Measurements from ENCODE around the gene UBE3D.
"Not testable (repeated sequence)": the region's sequence is repeated elsewhere in the genome, so short reads cannot be mapped to it uniquely, and the experiment has no call there.

The UBE3D gene

DNA sequence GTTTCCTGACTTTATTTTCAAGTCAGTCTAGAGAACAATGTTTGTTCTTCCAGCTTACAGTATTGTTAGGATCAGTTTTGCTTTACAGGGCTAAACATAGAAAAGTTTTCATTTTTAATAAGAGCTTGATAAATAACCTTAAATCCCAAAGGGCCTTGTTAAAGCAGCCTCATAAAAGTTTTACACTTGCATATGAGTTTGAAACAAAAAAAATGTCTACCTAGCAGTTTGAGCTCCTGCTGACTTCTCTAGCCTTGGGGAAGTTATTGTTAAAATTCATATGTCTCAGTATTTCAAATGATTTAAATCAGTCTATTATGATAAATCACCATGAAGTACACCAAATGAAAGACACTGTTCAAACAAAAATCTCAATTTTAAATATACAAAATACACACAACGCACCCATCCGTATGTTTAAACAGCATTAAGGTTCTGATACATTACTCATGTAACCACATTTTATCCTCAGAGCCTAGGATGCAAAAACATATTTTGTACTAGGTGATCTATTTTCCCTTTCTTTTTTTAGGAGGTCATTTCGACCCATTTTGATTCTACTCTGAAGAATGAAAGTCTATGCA is 87.2 kb downstream of the UBE3D start:
- DNase-seq (ENCODE audit: low spot score), result no peak

DNA sequence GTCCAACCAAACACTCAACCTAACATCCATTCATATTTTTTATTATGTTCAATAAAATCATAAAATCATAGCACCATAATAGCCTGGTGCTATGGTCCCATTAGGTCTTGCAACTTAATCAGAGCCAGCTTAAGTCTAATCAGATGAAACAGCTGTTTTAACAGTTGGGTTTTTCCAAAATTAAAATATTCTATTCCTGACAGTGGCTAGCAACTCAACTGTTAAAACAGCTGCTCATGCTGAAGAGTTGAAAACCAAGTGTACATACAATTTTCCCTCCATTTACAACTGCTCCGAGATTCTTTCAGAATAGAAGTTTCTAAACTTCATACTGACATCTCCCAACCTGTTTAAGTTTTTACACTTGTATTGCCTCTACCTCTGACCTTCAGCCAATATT is 89.5 kb downstream of the UBE3D start:
- no peak for DNase-seq (ENCODE audit: low spot score)

DNA sequence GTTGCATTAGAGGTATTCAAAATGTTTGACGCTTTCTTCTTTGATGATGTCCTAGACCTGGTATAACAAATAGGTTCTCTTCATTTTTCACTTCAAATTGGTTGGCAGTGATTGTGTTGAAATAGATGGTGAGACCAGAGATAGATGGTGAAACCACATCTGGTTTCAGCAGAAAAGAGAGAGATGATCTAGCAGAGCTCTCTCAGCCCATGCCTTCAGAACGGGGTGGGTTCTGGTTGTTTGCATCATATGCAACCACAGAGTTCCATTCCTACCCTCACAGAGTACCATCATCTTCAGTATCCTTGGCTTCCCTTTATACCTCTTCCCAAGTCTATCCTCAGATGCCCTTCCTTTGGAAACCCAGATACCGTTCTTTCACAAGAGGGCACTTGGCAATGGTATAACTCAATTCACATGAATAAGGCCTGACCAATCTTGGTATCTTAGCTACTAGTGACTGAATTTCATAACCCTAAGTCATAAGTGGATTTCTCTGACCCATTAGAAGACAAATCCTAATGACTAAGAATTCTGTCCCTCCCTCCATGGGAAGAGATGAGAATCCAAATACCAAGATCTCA is 93.7 kb downstream of the UBE3D start:
- DNase-seq (ENCODE audit: low spot score), result no peak

DNA sequence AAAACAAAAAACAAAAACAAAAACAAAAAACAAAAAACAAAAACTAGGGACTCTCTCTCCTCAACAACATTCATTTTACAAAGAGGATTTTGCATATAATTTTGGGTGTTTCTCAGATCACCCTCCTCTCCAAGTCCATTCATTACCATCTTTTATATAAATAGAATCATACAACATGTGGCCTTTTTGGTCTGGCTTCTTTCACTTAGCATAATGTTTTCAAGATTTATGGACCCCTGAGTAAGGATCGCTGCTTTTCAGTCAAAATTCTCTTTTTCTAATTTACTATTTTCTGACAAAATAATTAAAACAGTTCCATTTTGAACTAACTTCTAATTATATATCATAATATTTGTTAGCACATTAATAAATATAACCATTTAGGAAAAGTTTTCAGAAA is 94.8 kb downstream of the UBE3D start:
- DNase-seq (ENCODE audit: low spot score), result no peak

DNA sequence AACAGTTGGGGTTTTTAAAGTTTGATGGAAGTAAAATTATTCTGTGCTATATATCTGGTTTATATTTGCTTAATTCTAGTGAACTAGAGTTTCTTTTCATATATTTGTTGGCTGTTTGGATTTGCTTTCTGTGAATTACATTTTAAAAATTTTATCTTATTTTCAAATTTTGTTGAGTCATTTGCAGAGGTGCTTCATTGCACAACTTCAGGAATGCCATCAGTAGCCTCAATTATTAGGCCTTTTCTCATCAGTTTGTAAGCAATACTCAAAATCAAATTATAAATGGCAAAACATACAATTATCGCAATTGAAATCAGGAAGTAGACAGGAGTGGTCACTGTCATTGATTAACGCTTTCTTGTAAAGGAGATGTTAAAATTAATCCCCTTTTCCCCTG is 96.9 kb downstream of the UBE3D start:
- DNase-seq (ENCODE audit: low spot score), result no peak

DNA sequence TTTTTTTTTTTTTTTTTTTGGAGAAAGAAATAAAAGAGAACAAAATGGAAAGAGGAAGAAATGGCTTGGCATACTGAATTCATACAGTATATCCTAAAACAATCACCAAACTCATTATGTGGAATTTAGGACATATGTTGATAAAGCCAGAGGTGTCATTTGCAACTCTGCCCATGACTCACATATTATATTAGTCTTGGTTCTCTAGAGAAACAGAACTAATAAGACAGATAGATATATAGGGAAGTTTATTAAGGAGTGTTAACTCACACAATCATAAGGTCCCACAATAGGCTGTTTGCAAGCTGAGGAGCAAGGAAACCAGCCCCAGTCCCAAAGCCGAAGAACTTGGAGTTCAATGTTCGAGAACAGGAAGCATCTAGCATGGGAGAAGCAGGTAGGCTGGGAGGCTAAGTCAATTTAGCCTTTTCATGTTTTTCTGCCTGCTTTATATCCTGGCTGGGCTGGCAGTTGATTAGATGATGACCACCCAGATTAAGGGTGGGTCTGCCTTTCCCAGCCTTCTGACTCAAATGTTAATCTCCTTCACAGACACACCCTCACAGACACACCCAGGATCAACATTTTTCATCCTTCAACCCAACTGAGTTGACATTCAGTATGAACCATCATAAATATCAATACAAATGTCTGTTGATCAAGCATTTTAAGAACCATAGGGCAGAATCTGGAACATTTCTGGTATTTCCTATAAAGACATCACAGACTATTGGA is 102.3 kb downstream of the UBE3D start:
- peak; percentile 58 for DNase-seq (ENCODE audit: low spot score)

DNA sequence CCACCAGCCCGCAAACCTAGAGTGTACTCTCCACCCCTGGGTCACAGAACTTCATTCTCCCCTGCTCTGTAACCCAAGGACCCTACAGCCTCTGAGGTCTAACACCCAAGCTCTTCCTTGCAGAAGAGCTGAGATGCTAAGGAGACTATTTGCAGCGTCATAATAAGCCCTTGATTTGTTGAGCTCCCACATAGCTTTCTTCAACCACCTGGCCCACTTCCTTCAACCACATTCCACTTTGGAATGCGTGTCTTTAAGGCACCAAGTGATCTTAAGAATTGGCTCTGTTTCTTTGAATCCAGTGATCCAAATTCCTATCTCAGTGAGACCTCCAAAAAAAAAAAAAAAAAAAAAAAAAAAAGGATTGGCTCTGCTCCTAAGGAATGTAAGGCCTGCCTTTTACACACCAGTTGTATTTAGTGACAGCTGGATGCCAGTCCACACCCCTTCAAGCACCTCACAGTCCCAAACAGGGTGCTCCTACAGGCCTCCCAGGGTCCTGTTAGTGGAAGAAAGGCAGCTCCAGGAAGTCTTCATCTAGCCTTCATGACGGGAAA is 106.2 kb downstream of the UBE3D start:
- DNase-seq (ENCODE audit: low spot score), result peak; percentile 9

DNA sequence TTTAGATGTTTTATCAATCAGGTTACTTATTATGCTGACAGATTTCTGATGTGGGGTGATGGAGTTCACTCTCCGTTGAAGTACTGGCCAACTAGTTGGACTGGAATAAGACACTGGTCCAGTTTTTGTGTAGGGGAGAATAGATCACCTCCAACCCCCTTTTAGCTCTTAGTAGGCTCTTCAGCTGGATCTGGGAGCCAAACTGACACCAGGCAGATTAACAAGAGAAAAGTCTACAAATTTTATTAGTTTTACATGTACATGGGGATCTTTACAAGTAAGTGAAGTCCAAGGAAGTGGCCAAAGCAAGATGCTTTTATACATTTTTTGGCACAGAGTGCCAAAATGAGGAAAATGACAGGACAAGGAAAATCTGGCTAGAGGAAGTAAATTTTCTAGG is 107.1 kb downstream of the UBE3D start:
- no peak for DNase-seq (ENCODE audit: low spot score)

DNA sequence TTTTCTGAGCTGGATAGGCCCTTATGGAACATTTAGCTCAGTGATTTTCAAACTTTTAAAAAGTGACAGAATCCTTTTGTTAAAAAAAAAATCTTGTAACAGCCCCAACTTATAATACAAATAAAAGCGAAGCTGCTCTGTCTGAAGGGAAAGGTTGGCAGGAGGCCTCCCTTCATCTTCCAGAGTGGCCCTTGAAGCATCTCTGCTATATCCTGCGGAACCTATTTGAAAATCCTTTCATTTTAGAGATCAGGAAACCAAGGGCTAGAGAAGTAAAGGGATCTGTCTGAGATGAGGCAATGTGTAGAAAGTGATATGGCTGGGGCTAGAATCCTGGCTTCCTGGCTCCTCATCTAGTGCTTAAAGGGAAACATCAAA is 107.8 kb downstream of the UBE3D start:
- no peak for DNase-seq (ENCODE audit: low spot score)

DNA sequence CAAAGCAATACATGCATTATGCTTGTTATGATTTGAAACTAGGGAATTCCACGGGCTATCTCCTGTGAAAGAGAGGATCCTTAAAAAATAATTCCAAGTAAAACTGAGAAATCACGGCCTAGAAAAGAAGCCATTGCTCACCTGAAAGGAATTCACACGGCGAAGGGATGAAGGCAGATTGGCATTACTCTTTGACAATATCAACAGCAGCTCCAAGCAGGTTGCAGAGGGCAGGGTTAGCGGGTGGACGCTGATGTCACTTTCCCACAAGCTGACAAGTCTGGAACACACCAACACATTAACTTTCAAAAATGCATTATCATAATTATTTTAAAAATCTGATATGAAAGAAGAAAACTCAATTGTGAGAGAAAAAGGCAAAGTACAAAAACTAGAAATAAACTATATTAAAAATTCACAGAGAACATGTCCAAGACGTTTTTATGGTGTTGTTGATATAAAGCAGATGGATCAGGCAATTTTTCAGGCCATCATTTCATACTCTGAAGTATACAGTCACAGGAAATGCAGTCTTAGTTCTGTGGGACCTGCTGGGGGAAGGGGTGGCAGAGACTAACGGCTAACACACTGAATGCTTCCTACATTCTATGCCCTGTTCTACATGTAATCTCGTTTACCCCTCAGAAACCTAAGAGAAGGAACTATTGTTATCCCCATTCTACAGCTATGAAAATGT is 108.3 kb downstream of the UBE3D start:
- DNase-seq (ENCODE audit: low spot score), result no peak

DNA sequence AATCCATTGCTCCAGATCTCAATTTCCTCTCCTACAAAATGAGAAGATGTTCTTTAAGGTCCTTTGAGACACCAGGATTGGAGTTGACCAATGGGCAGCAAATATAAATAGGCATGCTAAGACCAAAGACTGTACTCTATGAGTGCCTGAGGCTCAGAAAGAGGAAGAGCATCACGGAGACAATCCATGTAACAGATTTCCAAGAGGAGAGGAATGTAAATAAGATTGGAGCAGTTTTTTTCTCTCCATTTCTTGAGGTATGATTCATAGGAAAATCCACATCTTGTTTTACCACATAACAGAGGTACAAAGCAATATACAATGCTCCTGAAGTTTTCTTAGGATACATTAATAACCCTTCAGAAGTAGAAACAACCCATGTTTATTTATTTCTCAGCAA is 109.8 kb downstream of the UBE3D start:
- no peak for DNase-seq (ENCODE audit: low spot score)

DNA sequence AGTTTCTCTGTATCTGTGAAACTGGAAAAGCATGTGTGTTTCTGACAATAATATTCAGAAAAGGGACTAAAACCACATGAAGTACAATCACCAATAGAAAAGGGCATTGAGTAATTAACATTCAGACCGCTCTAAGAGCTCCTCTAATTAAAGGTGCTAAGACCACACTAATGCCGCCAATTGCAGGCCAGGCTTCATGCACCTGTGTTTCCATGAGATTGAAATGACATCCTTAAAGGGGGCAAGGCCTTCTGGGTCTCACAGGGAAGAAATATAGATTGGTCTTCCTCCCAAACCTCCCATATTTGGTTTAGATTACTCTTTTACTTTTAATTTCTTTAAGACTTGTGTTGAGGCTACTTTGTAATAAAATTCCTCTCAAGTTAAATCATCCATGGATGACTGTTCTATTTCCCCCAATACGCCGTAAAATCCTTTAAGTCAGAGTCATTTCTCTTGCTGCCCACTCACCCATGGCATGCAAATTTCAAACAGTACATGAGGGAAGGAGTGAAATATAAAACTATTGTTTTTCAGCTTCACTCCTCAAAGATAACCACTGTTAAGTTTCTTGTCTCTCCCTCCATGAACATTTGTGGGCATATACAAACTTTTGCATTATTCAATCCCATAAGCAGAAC is 110.6 kb downstream of the UBE3D start:
- DNase-seq (ENCODE audit: low spot score), result no peak

DNA sequence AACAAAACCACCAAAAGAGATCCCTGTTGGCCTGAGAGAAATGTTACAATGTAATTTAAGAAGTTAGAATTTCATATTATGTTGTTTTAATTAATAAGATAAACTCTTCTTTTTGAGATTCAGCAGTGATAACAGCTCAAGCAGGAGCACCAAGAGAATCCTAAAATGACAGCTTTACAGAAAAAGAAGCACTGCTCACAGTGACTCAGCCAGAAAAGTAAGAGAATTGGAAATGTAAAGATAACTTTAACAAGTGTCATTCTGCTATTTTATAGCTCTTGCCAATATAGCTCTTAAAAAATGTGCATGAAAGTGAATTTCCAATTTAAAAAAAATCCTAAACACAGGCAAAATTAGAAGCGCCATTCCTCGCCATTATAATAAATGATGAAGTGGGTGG is 111.3 kb downstream of the UBE3D start:
- no peak for DNase-seq (ENCODE audit: low spot score)

DNA sequence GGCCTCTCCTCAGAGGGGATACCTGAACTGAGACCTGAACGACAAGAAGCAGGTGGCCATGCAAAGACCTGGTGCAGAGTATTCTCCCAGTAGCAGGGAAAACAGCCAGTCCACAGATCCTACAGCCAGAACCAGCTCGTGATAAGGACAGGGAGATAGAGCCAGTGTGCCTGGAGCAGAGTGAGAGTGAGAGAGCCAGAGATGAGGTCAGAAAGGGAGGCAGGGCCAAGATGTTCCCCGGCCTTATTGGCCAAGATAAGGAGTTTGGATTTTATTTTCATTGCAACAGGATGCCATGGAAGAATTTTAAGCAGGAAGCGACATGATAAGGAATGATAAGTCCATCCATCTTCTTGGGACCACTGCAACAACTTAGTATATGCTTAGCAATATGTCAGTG is 111.8 kb downstream of the UBE3D start:
- DNase-seq (ENCODE audit: low spot score), result no peak

DNA sequence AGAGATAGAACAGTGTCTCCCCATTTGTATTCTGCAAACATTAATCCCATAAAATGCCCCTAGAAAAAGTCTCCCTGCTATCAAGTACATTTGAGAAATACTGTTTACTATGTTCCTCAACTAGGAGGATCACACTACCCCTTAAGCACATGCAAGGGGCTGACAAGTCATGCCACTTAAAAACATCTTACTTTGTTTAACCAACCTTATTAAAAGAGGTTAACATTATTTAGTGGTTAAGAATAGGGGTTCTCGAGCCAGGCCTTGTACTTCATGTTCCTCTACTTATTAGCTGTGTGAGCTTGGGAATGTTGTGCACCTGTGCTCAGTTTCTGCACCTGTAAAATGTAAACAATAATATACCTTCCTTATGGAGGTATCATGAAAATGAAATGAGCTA is 113.7 kb downstream of the UBE3D start:
- DNase-seq (ENCODE audit: low spot score), result no peak

DNA sequence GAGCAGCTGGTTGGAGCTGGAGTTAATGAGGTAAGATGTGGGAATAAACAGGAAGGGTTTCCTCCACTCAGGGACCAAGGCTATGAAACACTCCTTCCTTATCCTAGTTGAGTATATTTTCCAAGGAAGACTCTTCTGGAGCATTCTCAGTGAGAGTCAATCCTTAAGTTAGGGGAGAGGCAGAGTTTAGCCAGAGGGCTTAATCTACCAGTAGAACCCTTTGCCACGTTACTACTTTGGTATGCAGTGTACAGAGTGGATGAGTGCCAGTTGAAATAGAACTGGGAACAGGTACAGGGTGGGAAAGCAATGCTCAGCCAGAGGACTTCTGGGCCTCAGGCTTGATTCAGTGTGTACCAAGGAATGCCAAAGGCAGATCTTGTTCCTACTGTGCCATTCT is 114.3 kb downstream of the UBE3D start:
- peak; percentile 9 for DNase-seq (ENCODE audit: low spot score)

DNA sequence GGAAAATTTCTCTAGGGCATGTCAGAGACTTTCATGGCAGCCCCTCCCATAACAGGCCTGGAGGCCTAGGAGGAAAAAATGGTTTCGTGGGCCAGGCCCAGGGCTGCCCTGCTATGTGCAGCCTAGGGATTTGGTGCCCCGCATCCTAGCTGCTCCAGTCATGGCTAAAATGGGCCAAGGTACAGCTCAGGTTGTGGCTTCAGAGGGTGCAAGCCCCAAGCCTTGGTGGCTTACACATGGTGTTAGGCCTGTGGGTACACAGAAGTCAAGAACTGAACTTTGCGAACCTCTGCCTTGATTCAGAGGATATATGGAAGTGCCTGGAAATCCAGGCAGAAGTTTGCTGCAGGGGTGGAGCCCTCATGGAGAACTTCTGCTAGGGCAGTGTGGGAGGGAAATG is 134.7 kb downstream of the UBE3D start:
- DNase-seq (ENCODE audit: low spot score), result not testable (repeated sequence)

DNA sequence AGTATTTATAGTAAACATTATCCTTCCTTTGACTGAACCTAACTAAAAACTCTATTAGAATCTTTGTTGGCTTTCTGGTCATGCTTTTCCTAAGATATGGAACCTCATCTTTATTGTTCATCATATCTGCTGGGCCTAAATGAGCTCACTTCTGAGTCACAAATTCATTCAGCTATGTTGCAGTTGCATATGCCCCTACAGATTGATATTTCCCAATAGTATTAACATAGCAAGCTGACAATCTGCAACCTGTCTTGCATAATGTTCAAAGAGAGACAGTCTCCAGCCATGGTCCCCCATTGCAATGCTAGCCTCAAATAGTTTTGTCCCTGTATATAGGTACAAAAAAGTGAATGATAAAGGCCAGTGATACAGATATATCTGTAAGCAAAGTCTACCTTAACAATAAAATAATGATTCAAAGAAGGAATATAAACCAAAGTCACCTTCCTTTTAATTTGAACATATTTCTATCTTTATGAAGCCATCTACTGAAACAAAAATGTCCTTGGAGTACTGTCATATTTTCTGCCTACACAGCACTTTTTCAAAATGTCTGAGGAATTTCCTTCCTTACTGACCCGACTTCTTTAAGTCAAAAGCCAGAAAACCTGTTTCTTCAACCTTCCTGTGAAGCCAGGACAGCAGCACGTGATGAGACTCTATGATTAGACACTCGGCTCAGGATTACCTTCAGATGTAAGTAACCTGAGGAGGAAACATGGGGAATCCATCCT is 140.7 kb downstream of the UBE3D start:
- DNase-seq (ENCODE audit: low spot score), result no peak

DNA sequence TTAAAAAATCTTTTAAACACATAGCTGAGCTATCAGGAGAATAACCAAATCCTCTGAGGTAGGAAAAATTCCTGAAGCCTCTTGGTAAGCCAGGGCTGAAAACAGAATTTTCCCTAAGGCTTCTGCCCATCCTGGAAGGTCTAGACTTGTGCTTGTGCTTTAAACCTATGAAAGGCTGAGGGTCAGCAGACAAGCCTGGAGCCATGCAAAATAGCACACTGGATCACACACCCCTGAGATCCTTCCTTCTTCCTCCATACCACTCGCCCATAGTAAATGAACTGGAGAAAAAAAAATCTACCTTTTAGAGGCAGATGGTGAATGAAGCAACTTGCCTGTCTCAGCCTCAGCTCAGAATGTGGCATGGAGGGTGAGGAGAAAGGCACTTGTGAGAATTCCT is 144.4 kb downstream of the UBE3D start:
- DNase-seq (ENCODE audit: low spot score), result no peak

DNA sequence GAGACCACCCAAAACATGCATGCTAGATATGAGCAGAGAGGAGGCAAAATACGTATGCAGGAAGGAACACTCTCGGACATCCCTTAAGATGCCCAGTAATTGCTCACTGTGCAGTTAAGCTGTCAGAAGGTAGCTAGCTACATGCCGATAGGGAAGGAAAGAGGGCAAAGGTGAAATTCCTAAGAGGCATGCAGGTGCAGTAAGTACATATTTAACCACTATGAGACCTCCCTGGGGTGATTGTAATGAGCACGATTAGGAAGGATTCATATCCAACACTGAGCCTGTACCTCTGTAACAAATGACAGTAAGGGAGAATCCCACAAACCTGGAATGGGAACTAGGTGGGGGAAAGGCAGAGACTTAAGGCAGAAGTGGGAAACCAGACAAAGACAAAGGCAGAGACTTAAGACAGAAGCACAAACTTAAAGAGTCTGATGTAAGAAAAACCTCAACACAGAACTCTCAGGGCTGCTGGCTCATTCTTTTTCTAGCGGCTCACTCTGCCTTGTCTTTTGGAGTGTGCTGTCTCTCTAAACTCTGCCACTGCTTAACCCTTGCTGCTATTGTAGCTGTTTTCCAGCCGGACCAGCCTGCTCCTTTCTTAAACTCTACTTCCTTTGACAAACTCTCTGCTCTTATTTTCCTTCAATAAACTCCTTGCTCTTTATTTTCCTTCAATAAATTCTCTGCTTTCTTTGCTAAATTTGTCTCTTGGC is 148.1 kb downstream of the UBE3D start:
- peak; percentile 36 for DNase-seq (ENCODE audit: low spot score)

DNA sequence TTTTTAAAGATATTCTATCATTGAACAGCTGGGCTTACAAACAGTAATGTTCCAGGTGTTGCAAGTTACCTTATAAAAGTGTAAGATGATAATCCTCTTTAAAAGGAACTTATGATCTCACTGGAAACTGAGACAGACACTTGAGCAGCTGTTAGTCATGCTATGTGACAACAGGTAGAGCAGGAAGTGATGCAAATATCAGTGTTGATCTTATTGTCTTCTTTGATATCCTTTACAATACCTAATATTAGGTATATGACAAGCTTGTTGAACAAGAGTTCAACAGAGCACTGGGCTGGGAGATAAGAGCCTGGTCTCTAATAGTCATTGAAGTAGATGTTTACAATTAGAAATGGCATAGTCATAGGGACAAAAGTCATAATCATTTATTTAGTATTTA is 150.0 kb downstream of the UBE3D start:
- DNase-seq (ENCODE audit: low spot score), result no peak

Measured in LoVo (cell line).